Nephron (organoid): ENCODE measurements around the gene PUSL1.
A peak's percentile ranks its signal among the peaks of the same experiment; 100 is the strongest.

ENCODE experiments used
- H3K27ac Mint-ChIP-seq, 3 experiments: 2 replicates each; pipeline ENCODE4 v1.8.0; 2020; ENCODE audit warnings: mixed read lengths in 3 of 3, mild to moderate bottlenecking in 2 of 3, moderate library complexity in 1 of 3
- H3K27me3 Mint-ChIP-seq: 2 replicates; pipeline ENCODE4 v1.8.0; 2021; ENCODE audit warnings: low read depth, mild to moderate bottlenecking, moderate library complexity, mixed read lengths
- H3K36me3 Mint-ChIP-seq: 2 replicates; pipeline ENCODE4 v1.8.0; 2020; ENCODE audit warnings: low read depth, mixed read lengths
- H3K4me1 Mint-ChIP-seq: 2 replicates; pipeline ENCODE4 v1.8.0; 2020; ENCODE audit warnings: mixed read lengths
- H3K4me3 Mint-ChIP-seq, 3 experiments: 2 replicates each; pipeline ENCODE4 v1.8.0; 2020; ENCODE audit warnings: mild to moderate bottlenecking in 3 of 3, mixed read lengths in 3 of 3, moderate library complexity in 2 of 3
- H3K9me3 Mint-ChIP-seq: 2 replicates; pipeline ENCODE4 v1.8.0; 2020; ENCODE audit warnings: mixed read lengths
- TF ChIP-seq, protein P1 (sequence below), 3 experiments: fragments of 200-600 bp; sonication (generic); IDR thresholded peaks; one replicate each; pipeline ENCODE4 v1.5.0; 2021; ENCODE audit warnings: antibody characterized with exemption in 3 of 3; ENCODE audit not compliant: unreplicated experiment in 3 of 3

PUSL1 gene

DNA sequence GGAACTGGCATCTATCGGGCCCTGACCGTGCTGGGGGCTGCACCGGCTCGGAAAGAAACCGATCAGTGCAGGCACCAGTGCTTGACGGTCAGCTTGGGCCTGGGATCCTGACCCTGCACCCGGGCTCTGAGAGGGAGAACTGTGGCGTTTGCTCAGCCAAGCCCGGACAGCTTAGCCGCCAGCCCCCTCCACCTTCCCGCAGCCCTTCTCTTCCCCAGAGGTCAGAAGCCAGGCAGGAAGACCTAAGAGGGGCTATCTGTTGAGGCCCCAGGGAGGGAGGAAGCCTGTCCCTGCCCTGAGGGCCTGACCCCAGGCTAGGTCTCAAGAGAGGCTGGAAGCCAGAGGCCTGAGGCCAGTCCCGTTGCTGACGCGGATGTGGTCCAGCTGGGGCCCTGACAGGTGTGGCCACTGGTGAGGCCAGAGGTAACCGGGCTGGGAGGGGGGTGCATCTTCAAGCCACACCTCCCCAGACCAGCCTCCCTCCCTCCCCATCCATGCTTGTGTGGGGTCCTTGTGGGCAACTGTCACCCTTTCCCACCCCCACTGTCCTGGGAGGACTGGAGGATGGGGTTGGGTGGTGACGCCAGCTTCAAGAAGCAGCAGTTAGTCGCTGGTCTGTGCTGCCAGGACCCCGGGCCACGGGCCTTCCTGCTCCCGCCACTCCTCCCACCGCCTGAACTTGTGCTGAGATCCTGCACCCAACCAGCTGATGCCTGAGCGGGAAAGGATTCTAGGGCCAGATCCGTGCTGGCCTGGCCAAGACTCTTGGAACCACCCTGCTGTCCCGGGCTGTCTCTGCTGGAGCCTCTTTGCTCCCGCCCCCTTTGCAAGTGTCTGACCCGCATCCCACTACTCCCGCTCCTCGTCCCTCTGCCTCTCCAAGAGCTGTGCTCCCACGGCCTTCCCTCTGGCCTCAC, 43.4 kb downstream of the PUSL1 start:
- H3K36me3 Mint-ChIP-seq: peaks cover 8% of the 10 kb centered on the region
- TF ChIP-seq, protein P1, sequence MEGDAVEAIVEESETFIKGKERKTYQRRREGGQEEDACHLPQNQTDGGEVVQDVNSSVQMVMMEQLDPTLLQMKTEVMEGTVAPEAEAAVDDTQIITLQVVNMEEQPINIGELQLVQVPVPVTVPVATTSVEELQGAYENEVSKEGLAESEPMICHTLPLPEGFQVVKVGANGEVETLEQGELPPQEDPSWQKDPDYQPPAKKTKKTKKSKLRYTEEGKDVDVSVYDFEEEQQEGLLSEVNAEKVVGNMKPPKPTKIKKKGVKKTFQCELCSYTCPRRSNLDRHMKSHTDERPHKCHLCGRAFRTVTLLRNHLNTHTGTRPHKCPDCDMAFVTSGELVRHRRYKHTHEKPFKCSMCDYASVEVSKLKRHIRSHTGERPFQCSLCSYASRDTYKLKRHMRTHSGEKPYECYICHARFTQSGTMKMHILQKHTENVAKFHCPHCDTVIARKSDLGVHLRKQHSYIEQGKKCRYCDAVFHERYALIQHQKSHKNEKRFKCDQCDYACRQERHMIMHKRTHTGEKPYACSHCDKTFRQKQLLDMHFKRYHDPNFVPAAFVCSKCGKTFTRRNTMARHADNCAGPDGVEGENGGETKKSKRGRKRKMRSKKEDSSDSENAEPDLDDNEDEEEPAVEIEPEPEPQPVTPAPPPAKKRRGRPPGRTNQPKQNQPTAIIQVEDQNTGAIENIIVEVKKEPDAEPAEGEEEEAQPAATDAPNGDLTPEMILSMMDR (IDR thresholded peaks at IDR 0.05; ENCODE audit: unreplicated experiment in 3 of 3): no peak
- no peaks in the 10 kb centered on the region for H3K9me3 Mint-ChIP-seq
- peak overlapping the region; percentile 83 to 91 (median 91) for H3K27ac Mint-ChIP-seq
- peak overlapping the region; percentile 80 to 88 (median 82) for H3K4me3 Mint-ChIP-seq
- peaks cover 18% of the 10 kb centered on the region for H3K4me1 Mint-ChIP-seq
- peaks cover 11% of the 10 kb centered on the region for H3K27me3 Mint-ChIP-seq

DNA sequence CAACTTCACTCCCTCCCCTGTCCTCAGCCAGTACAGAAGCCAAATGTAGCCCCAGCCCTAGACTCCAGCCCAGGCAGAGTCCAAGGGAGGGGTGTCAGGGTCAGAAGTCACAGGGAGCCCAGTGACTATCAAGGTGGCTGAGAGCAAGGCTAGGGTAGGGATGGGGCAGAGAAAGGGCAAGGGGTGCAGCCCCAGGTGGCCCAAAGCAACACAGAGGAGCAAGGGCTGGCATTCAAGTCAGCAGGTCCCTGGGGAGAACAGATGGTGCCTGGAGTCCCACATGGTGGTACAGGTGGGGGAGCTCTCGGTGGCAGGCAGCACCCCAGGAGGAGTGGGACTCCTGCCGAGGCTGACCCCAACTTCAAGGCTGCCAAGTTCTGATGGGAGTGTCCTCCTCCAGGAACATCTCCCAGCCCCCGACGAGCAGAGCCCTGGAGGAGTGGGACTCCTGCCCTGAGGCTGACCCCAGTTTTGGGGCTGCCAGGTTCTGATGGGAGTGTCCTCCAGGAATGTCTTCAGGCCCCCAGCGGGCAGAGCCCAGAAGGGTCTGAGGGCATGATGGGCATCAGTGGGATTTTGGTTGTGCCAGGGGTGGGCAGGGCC, 44.5 kb downstream of the PUSL1 start:
- Mint-ChIP-seq H3K4me3 (peak overlapping the region; percentile 80 to 88 (median 82)), H3K9me3 (no peaks in the 10 kb centered on the region), H3K4me1 (peaks cover 11% of the 10 kb centered on the region), H3K27ac (peak overlapping the region; percentile 83 to 91 (median 91)), H3K36me3 (peaks cover 8% of the 10 kb centered on the region), H3K27me3 (peaks cover 11% of the 10 kb centered on the region)
- TF ChIP-seq, protein P1 (IDR thresholded peaks at IDR 0.05; ENCODE audit: unreplicated experiment in 3 of 3): no peak

DNA sequence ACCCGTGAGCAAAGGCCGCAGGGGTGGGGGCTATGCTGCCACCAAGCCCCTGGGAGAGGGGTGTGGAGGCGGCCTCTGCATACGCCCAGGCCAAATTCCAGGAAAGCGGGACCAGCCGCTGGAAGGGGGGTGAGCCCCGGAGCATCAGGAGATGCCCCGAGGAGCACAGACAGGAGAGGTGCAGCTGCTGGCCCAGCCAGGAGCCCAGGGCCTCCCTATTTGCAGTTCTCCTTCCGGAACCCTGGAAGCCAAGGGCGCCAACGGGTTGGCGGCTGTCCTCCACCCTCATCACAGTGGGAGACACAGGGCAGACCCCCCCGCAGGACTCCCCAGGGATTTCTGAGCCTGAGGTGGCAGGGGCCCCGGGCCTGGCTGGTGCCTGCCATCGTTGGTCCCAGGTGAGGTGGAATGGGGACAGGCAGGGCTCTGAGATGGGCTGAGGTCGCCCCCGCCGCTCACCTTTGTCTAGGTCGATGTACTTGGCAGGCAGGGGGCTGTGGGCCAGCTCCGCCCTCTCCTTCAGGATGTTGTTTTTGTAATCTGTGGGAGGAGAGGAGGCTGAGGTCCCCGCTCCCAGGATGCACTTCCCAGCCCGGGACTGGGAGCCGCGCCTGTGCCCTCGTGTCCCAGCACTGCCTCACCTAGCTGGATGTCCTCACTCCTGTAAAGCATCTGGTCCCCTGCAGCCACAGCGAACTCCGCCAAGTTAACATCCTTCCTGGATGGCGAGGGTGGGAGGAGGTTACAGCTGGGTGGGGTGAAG, 45.2 kb downstream of the PUSL1 start:
- Mint-ChIP-seq H3K27ac (no peak overlapping the region), H3K4me1 (peaks cover 11% of the 10 kb centered on the region), H3K36me3 (peaks cover 8% of the 10 kb centered on the region), H3K9me3 (no peaks in the 10 kb centered on the region), H3K4me3 (peak overlapping the region; percentile 34 to 80 (median 47)), H3K27me3 (peaks cover 11% of the 10 kb centered on the region)
- TF ChIP-seq, protein P1 (IDR thresholded peaks at IDR 0.05; ENCODE audit: unreplicated experiment in 3 of 3): no peak

DNA sequence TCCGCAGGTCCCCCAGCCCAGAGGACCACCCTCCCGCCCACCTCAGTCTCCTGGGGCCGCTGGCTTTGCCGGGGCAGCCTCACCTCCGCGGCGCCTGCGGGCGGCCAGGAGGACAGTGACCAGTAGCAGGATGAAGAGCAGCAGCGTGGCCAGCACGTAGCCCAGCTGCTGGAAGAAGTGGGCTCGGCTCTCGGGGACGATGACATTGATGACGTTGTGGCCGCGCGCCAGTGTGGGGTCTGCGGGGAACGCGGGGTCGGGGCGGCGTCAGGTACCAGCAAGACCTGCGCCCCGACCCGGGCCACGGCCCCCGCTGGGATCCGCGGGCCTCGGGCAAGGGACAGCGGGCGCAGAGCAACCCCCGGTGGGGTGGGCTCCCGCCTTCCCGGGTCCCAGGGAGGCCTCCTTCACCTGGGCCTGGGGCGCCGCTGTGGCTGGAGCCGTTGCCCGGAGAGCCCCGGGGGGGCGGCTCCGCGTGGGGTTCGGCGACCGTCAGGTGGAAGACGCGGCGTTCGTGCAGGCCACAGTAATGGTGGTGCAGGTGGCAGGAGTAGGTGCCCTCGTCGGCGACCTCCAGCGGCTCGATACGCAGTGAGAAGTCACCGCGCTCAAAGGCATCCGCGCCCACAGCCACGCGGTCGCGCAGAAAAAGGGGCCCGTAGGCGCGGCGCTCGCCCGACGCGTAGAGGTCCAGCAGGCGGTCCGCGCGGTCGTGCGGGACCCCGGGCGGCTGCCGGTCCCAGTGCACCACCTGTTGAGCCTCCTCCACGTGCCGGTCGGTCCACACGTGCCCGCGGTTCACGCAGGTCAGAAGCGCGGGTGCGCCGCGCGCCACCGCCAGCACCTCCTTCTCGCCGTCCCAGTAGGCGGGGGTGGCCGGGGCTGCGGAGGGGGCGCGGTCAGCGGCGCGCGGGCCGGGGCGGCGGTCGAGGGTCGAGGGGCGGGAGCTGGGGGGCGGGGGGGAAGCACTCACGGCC, 46.2 kb downstream of the PUSL1 start:
- H3K27ac Mint-ChIP-seq: peak overlapping the region in 2 of 3 experiments; percentile 60 to 77
- peaks cover 8% of the 10 kb centered on the region for H3K36me3 Mint-ChIP-seq
- peaks cover 11% of the 10 kb centered on the region for H3K27me3 Mint-ChIP-seq
- TF ChIP-seq, protein P1 (IDR thresholded peaks at IDR 0.05; ENCODE audit: unreplicated experiment in 3 of 3): no peak
- H3K4me1 Mint-ChIP-seq: peaks cover 17% of the 10 kb centered on the region
- H3K4me3 Mint-ChIP-seq: peak overlapping the region; percentile 64 to 77 (median 69)
- H3K9me3 Mint-ChIP-seq: no peaks in the 10 kb centered on the region

DNA sequence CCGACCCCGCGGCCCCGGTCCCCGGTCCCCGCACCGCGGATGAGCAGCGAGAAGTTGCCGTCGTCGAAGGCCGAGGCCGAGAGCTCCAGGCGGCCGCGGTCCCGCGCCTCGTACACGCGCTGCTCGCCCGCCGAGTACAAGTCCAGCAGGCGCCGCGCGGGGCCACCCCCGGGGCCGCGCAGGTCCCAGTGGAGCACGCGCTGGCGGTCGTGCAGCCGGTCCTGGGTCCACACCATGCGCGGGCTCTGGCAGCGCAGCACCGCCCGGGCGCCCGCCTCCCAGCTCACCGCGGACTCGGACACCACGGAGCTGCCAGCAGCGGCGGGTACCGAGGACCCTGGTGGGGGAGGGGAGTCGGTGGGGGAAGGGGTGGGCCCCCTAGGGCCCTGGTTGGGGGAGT, 47.0 kb downstream of the PUSL1 start:
- Mint-ChIP-seq H3K4me3 (no peak overlapping the region), H3K27me3 (peaks cover 11% of the 10 kb centered on the region), H3K36me3 (peaks cover 8% of the 10 kb centered on the region), H3K27ac (no peak overlapping the region), H3K9me3 (no peaks in the 10 kb centered on the region), H3K4me1 (peaks cover 22% of the 10 kb centered on the region)
- TF ChIP-seq, protein P1 (IDR thresholded peaks at IDR 0.05; ENCODE audit: unreplicated experiment in 3 of 3): no peak
